ENCODE results near the gene DHRSX.

Gene DHRSX

DNA sequence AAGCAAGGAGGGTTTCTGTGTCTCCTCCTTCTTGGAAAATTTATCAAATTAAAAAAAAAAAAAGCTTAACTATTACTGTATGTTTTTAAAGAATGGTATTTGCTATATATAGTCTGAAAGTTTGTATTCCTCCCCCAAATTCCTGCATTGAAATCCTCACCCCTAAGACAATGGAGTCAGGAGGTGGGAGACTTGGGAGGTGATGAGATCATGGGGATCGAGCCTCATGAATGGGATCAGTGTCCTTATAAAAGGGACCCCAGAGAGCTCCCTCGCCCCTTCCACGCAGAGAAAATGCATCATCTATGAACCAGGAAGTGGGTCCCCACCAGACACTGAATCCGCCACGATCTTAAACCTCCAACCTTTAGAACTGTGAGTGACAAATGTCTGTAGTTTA lies 50.1 kb downstream of the DHRSX start (continued):
- TF ChIP-seq, protein P1, sequence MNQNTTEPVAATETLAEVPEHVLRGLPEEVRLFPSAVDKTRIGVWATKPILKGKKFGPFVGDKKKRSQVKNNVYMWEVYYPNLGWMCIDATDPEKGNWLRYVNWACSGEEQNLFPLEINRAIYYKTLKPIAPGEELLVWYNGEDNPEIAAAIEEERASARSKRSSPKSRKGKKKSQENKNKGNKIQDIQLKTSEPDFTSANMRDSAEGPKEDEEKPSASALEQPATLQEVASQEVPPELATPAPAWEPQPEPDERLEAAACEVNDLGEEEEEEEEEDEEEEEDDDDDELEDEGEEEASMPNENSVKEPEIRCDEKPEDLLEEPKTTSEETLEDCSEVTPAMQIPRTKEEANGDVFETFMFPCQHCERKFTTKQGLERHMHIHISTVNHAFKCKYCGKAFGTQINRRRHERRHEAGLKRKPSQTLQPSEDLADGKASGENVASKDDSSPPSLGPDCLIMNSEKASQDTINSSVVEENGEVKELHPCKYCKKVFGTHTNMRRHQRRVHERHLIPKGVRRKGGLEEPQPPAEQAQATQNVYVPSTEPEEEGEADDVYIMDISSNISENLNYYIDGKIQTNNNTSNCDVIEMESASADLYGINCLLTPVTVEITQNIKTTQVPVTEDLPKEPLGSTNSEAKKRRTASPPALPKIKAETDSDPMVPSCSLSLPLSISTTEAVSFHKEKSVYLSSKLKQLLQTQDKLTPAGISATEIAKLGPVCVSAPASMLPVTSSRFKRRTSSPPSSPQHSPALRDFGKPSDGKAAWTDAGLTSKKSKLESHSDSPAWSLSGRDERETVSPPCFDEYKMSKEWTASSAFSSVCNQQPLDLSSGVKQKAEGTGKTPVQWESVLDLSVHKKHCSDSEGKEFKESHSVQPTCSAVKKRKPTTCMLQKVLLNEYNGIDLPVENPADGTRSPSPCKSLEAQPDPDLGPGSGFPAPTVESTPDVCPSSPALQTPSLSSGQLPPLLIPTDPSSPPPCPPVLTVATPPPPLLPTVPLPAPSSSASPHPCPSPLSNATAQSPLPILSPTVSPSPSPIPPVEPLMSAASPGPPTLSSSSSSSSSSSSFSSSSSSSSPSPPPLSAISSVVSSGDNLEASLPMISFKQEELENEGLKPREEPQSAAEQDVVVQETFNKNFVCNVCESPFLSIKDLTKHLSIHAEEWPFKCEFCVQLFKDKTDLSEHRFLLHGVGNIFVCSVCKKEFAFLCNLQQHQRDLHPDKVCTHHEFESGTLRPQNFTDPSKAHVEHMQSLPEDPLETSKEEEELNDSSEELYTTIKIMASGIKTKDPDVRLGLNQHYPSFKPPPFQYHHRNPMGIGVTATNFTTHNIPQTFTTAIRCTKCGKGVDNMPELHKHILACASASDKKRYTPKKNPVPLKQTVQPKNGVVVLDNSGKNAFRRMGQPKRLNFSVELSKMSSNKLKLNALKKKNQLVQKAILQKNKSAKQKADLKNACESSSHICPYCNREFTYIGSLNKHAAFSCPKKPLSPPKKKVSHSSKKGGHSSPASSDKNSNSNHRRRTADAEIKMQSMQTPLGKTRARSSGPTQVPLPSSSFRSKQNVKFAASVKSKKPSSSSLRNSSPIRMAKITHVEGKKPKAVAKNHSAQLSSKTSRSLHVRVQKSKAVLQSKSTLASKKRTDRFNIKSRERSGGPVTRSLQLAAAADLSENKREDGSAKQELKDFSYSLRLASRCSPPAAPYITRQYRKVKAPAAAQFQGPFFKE (tag by site-specific recombination; IDR thresholded peaks at IDR 0.05; ENCODE audit: borderline replicate concordance): no peak
- TF ChIP-seq KLF10 (tag by site-specific recombination; IDR thresholded peaks at IDR 0.05): no peak
- no peak for TF ChIP-seq ZNF626 (tag by site-specific recombination; IDR thresholded peaks at IDR 0.05)
- TF ChIP-seq, protein P2, sequence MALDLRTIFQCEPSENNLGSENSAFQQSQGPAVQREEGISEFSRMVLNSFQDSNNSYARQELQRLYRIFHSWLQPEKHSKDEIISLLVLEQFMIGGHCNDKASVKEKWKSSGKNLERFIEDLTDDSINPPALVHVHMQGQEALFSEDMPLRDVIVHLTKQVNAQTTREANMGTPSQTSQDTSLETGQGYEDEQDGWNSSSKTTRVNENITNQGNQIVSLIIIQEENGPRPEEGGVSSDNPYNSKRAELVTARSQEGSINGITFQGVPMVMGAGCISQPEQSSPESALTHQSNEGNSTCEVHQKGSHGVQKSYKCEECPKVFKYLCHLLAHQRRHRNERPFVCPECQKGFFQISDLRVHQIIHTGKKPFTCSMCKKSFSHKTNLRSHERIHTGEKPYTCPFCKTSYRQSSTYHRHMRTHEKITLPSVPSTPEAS (tag by site-specific recombination; IDR thresholded peaks at IDR 0.05): no peak
- TF ChIP-seq ZNF311 (tag by site-specific recombination; IDR thresholded peaks at IDR 0.05; ENCODE audit: borderline replicate concordance): no peak
- TF ChIP-seq ZNF48 (tag by site-specific recombination; IDR thresholded peaks at IDR 0.05): no peak
- no peak for TF ChIP-seq ZNF292 (tag by site-specific recombination; IDR thresholded peaks at IDR 0.05; ENCODE audit: borderline replicate concordance, low read depth)
- TF ChIP-seq, protein P3, sequence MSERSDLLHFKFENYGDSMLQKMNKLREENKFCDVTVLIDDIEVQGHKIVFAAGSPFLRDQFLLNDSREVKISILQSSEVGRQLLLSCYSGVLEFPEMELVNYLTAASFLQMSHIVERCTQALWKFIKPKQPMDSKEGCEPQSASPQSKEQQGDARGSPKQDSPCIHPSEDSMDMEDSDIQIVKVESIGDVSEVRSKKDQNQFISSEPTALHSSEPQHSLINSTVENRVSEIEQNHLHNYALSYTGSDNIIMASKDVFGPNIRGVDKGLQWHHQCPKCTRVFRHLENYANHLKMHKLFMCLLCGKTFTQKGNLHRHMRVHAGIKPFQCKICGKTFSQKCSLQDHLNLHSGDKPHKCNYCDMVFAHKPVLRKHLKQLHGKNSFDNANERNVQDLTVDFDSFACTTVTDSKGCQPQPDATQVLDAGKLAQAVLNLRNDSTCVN (tag by site-specific recombination; optimal IDR thresholded peaks at IDR 0.05): no peak

DNA sequence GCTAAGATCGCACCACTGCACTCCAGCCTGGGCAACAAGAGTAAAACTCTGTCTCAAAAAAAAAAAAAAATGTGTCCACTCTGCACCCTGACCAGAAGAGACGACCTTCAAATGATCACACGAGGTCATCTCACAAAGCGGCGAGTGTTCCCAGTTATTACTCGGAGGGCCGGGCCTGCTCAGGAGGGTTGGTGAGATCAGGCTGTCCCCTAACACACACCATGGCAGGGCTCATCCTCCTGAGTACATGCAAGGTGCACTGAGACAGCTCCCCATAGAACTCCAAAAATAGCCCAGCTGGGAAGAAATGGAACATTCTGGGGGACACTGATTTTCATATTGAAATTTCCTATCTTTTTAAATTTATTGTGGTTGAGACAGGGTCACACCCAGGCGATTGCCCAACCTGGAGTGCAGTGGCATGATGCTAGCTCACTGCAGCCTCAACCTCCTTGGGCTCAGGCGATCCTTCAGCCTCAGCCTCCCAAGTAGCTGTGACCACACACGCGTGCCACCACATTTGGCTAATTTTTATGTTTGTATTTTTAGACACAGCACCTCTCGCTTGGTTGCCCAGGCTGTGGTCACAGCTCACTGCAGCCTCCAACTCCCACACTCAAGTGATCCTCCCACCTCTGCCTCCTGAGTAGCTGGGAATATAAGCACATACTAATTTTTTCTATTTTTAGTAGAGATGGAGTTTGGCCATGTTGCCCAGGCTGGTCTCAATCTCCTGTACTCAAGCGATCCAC lies 51.5 kb downstream of the DHRSX start:
- Histone ChIP-seq H3K36me3 (ENCODE audit: control insufficient read depth in 2 of 2, insufficient read depth in 1 of 2, low read length in 2 of 2) (no peaks in the 10 kb centered on the region; a peak in 1 of 3 replicates), H3K27ac (ENCODE audit: extremely low read depth, low read depth, low read length) (no peak overlapping the region), H3K4me1 (ENCODE audit: control insufficient read depth, insufficient read depth, low read length) (no peaks in the 10 kb centered on the region), H3K4me3 (ENCODE audit: low read depth, low read length) (no peak overlapping the region), H3K9me3 (ENCODE audit: control insufficient read depth, insufficient read depth, low read depth, low read length) (no peaks in the 10 kb centered on the region)
- POLR2A ChIA-PET: no interaction called here
- CTCF ChIA-PET: no interaction called here
- TF ChIP-seq ZNF658 (tag by site-specific recombination; IDR thresholded peaks at IDR 0.05) (no peak), ZNF341 (tag by site-specific recombination; IDR thresholded peaks at IDR 0.05; ENCODE audit: low read depth) (no peak), ZXDB (tag by site-specific recombination; IDR thresholded peaks at IDR 0.05) (no peak), SCRT2 (tag by site-specific recombination; IDR thresholded peaks at IDR 0.05) (no peak), ZNF670 (tag by site-specific recombination; IDR thresholded peaks at IDR 0.05; ENCODE audit: low read depth) (no peak), ZNF202 (tag by site-specific recombination; IDR thresholded peaks at IDR 0.05; ENCODE audit: borderline replicate concordance) (no peak), ZSCAN30 (tag by site-specific recombination; IDR thresholded peaks at IDR 0.05) (no peak)
- TF ChIP-seq, protein P4, sequence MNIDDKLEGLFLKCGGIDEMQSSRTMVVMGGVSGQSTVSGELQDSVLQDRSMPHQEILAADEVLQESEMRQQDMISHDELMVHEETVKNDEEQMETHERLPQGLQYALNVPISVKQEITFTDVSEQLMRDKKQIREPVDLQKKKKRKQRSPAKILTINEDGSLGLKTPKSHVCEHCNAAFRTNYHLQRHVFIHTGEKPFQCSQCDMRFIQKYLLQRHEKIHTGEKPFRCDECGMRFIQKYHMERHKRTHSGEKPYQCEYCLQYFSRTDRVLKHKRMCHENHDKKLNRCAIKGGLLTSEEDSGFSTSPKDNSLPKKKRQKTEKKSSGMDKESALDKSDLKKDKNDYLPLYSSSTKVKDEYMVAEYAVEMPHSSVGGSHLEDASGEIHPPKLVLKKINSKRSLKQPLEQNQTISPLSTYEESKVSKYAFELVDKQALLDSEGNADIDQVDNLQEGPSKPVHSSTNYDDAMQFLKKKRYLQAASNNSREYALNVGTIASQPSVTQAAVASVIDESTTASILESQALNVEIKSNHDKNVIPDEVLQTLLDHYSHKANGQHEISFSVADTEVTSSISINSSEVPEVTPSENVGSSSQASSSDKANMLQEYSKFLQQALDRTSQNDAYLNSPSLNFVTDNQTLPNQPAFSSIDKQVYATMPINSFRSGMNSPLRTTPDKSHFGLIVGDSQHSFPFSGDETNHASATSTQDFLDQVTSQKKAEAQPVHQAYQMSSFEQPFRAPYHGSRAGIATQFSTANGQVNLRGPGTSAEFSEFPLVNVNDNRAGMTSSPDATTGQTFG (tag by site-specific recombination; IDR thresholded peaks at IDR 0.05; ENCODE audit: borderline replicate concordance): no peak
- TF ChIP-seq, protein P5, sequence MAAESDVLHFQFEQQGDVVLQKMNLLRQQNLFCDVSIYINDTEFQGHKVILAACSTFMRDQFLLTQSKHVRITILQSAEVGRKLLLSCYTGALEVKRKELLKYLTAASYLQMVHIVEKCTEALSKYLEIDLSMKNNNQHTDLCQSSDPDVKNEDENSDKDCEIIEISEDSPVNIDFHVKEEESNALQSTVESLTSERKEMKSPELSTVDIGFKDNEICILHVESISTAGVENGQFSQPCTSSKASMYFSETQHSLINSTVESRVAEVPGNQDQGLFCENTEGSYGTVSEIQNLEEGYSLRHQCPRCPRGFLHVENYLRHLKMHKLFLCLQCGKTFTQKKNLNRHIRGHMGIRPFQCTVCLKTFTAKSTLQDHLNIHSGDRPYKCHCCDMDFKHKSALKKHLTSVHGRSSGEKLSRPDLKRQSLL (tag by site-specific recombination; IDR thresholded peaks at IDR 0.05): no peak
- TF ChIP-seq, protein P6, sequence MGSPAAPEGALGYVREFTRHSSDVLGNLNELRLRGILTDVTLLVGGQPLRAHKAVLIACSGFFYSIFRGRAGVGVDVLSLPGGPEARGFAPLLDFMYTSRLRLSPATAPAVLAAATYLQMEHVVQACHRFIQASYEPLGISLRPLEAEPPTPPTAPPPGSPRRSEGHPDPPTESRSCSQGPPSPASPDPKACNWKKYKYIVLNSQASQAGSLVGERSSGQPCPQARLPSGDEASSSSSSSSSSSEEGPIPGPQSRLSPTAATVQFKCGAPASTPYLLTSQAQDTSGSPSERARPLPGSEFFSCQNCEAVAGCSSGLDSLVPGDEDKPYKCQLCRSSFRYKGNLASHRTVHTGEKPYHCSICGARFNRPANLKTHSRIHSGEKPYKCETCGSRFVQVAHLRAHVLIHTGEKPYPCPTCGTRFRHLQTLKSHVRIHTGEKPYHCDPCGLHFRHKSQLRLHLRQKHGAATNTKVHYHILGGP (tag by site-specific recombination; IDR thresholded peaks at IDR 0.05): no peak
- TF ChIP-seq, protein P7, sequence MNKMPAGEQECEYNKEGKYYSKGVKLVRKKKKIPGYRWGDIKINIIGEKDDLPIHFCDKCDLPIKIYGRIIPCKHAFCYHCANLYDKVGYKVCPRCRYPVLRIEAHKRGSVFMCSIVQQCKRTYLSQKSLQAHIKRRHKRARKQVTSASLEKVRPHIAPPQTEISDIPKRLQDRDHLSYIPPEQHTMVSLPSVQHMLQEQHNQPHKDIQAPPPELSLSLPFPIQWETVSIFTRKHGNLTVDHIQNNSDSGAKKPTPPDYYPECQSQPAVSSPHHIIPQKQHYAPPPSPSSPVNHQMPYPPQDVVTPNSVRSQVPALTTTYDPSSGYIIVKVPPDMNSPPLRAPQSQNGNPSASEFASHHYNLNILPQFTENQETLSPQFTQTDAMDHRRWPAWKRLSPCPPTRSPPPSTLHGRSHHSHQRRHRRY (tag by site-specific recombination; IDR thresholded peaks at IDR 0.05): no peak

All from HEK293 (cell line).